ENCODE measurements around the gene LRP8.

The LRP8 gene

DNA sequence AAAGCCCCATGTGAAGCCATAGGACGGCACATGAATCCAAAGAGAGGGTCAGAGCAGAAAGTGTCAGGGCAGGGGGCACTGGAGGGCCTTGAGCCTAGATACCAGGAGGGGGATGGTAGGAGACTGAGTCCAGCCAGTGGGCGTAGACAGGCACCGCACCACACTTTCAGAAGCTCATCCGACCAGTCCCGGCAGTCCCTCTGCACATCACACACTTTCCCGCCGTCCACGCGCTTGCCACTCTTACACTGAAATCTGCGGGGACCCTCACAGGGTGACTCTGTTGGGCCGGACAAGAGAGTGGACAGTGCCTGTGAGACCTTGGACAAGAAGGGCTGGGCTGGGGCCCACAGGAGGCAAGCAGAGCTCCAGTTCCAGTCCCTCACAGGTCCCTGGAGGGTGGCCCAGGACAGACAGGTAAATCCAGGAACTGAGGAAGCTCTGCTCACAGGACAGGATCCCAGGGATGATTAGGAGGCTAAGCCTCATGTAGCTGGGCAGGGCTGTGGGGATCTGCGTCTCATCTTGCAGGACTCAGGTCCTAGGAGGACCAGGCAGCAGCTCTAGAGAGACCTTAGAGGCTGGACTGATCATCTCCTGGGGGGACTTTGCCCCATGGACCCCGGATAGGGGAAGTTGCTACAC is 53.2 kb downstream of the LRP8 start:
- Histone ChIP-seq H3K4me2 (ENCODE audit: low read length) (no peak overlapping the region), H4K20me1 (ENCODE audit: insufficient read depth, low read length) (no peaks in the 10 kb centered on the region), H3K4me1 (ENCODE audit: low read length) (peaks cover 25% of the 10 kb centered on the region), H3K27me3 (ENCODE audit: low read depth, low read length) (no peaks in the 10 kb centered on the region), H3K79me2 (ENCODE audit: low read length) (no peaks in the 10 kb centered on the region), H3K27ac (ENCODE audit: low read length) (no peak overlapping the region), H3K36me3 (replicated peaks; ENCODE audit: low read depth, low read length) (peaks cover 18% of the 10 kb centered on the region), H3K9me3 (ENCODE audit: insufficient read depth, low read length) (no peaks in the 10 kb centered on the region), H3K9ac (ENCODE audit: low read length) (no peak overlapping the region), H3K4me3 (ENCODE audit: low read length) (no peak overlapping the region), H2AFZ (ENCODE audit: low read depth, low read length) (no peak overlapping the region)
- no peak for TF ChIP-seq EZH2phosphoT487 (IDR thresholded peaks at IDR 0.05; ENCODE audit: low read depth)
- no peak for TF ChIP-seq CTCF (IDR thresholded peaks at IDR 0.05; ENCODE audit: low read depth, low read length)

GRCh38 chr1:53274026-53274425 is 53.8 kb downstream of the LRP8 start:
- Histone ChIP-seq H3K27ac (ENCODE audit: low read length) (no peak overlapping the region), H3K4me3 (ENCODE audit: low read length) (no peak overlapping the region), H4K20me1 (ENCODE audit: insufficient read depth, low read length) (no peaks in the 10 kb centered on the region), H3K4me1 (ENCODE audit: low read length) (peaks cover 31% of the 10 kb centered on the region), H3K27me3 (ENCODE audit: low read depth, low read length) (no peaks in the 10 kb centered on the region), H2AFZ (ENCODE audit: low read depth, low read length) (no peak overlapping the region), H3K9ac (ENCODE audit: low read length) (no peak overlapping the region), H3K36me3 (replicated peaks; ENCODE audit: low read depth, low read length) (peaks cover 19% of the 10 kb centered on the region), H3K79me2 (ENCODE audit: low read length) (no peaks in the 10 kb centered on the region), H3K4me2 (ENCODE audit: low read length) (no peak overlapping the region), H3K9me3 (ENCODE audit: insufficient read depth, low read length) (no peaks in the 10 kb centered on the region)
- TF ChIP-seq EZH2phosphoT487 (IDR thresholded peaks at IDR 0.05; ENCODE audit: low read depth) (no peak), CTCF (IDR thresholded peaks at IDR 0.05; ENCODE audit: low read depth, low read length) (no peak)

DNA sequence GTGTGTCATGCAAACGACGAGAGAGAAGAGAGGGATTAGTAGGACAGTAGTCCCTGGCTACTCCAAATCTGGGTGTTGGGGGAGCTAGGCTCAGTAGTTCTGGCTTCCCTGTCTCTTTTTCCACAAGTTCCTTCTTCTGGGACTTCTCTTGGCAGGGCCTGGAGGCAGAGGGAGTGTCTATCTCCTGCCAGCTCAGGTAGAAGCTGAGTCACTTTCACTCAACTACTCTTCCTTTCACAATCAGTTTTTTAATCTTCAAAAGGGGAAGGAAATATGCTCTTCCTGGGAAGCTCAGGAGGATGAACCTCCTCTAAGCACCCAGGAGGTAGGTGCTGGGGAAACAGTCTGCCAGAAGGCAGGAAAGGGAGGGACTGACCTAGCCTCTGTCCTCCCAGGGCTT is 54.3 kb downstream of the LRP8 start:
- Histone ChIP-seq H3K27me3 (ENCODE audit: low read depth, low read length) (no peaks in the 10 kb centered on the region), H3K4me3 (ENCODE audit: low read length) (no peak overlapping the region), H3K27ac (ENCODE audit: low read length) (no peak overlapping the region), H3K9me3 (ENCODE audit: insufficient read depth, low read length) (no peaks in the 10 kb centered on the region), H3K4me2 (ENCODE audit: low read length) (no peak overlapping the region), H3K36me3 (replicated peaks; ENCODE audit: low read depth, low read length) (peaks cover 23% of the 10 kb centered on the region), H3K9ac (ENCODE audit: low read length) (no peak overlapping the region), H3K79me2 (ENCODE audit: low read length) (no peaks in the 10 kb centered on the region), H3K4me1 (ENCODE audit: low read length) (peaks cover 31% of the 10 kb centered on the region), H4K20me1 (ENCODE audit: insufficient read depth, low read length) (no peaks in the 10 kb centered on the region), H2AFZ (ENCODE audit: low read depth, low read length) (no peak overlapping the region)
- TF ChIP-seq CTCF (IDR thresholded peaks at IDR 0.05; ENCODE audit: low read depth, low read length) (no peak), EZH2phosphoT487 (IDR thresholded peaks at IDR 0.05; ENCODE audit: low read depth) (no peak)

GRCh38 chr1:53272349-53272748 is 55.5 kb downstream of the LRP8 start:
- Histone ChIP-seq H3K27ac (ENCODE audit: low read length) (no peak overlapping the region), H3K9ac (ENCODE audit: low read length) (no peak overlapping the region), H3K27me3 (ENCODE audit: low read depth, low read length) (no peaks in the 10 kb centered on the region), H3K79me2 (ENCODE audit: low read length) (no peaks in the 10 kb centered on the region), H3K4me2 (ENCODE audit: low read length) (no peak overlapping the region), H3K4me1 (ENCODE audit: low read length) (peaks cover 31% of the 10 kb centered on the region), H4K20me1 (ENCODE audit: insufficient read depth, low read length) (no peaks in the 10 kb centered on the region), H3K36me3 (replicated peaks; ENCODE audit: low read depth, low read length) (peaks cover 26% of the 10 kb centered on the region), H3K9me3 (ENCODE audit: insufficient read depth, low read length) (no peaks in the 10 kb centered on the region), H3K4me3 (ENCODE audit: low read length) (no peak overlapping the region), H2AFZ (ENCODE audit: low read depth, low read length) (no peak overlapping the region)
- TF ChIP-seq EZH2phosphoT487 (IDR thresholded peaks at IDR 0.05; ENCODE audit: low read depth) (no peak), CTCF (IDR thresholded peaks at IDR 0.05; ENCODE audit: low read depth, low read length) (no peak)
